Smooth muscle cell (in vitro differentiated cells): ENCODE results near the gene EHBP1. TPM values are rescaled to one million over a fixed set of nuclear protein-coding genes. Genes with fewer than 3 reads are reported as not detected.

Source experiments
- DNase-seq: peaks from one replicate; lab custom pipeline; 2025; ENCODE audit not compliant: unreplicated experiment; lab: John Stamatoyannopoulos, UW
- H2AFZ ChIP-seq: fragments of 200-600 bp; sonication (generic); 2 replicates; pipeline ENCODE4 v1.6.0; 2016; ENCODE audit warnings: antibody characterized with exemption, low read depth, mild to moderate bottlenecking
- H3F3A ChIP-seq: fragments of 200-600 bp; sonication (generic); 2 replicates; pipeline ENCODE4 v1.6.0; 2017; ENCODE audit warnings: antibody characterized with exemption, low read depth
- H3K27ac ChIP-seq: fragments of 200-600 bp; sonication (generic); 2 replicates; pipeline ENCODE4 v1.5.1; 2016; ENCODE audit warnings: low read depth, mild to moderate bottlenecking
- H3K27me3 ChIP-seq: fragments of 200-600 bp; sonication (generic); 2 replicates; pipeline ENCODE4 v1.6.1; 2016; ENCODE audit warnings: low read depth, mild to moderate bottlenecking
- H3K36me3 ChIP-seq: fragments of 200-600 bp; sonication (generic); 2 replicates; pipeline ENCODE4 v1.5.1; 2016; ENCODE audit warnings: low read depth
- H3K4me1 ChIP-seq: fragments of 200-600 bp; sonication (generic); 2 replicates; pipeline ENCODE4 v1.5.1; 2016; ENCODE audit warnings: low read depth
- H3K4me2 ChIP-seq: fragments of 200-600 bp; sonication (generic); 2 replicates; pipeline ENCODE4 v1.6.0; 2016; ENCODE audit warnings: mild to moderate bottlenecking
- H3K4me3 ChIP-seq: fragments of 200-600 bp; sonication (generic); 2 replicates; pipeline ENCODE4 v1.5.1; 2016; ENCODE audit warnings: mild to moderate bottlenecking
- H3K79me2 ChIP-seq: fragments of 200-600 bp; sonication (generic); 2 replicates; pipeline ENCODE4 v1.6.0; 2016; ENCODE audit warnings: low read depth, mild to moderate bottlenecking
- H3K9ac ChIP-seq: fragments of 200-600 bp; sonication (generic); 2 replicates; pipeline ENCODE4 v1.6.0; 2016; ENCODE audit warnings: low read depth
- H3K9me3 ChIP-seq: fragments of 200-600 bp; sonication (generic); replicated peaks from 2 replicates; pipeline ENCODE4 v1.5.1; 2016; ENCODE audit warnings: low read depth
- H4K20me1 ChIP-seq: fragments of 200-600 bp; sonication (generic); 2 replicates; pipeline ENCODE4 v1.6.0; 2016; ENCODE audit warnings: low read depth
- CTCF ChIP-seq: fragments of 200-600 bp; sonication (generic); IDR thresholded peaks from 2 replicates; pipeline ENCODE4 v1.5.1; 2017; ENCODE audit warnings: borderline replicate concordance, mild to moderate bottlenecking, antibody characterized with exemption; ENCODE audit not compliant: insufficient read depth, poor library complexity, severe bottlenecking
- WGBS: methylation state at CpG from one replicate; pipeline ENCODE4 v1.1.7; 2016; ENCODE audit warnings: low lambda C conversion rate; 5-methylcytosine and 5-hydroxymethylcytosine counted together
- polyA plus RNA-seq: library from polyadenylated mRNA; unstranded; fragments of >200 nt; fragmentation: Nextera tagmentation; extraction: Ambion mirVana; gene quantifications from 2 replicates; pipeline ENCODE4 v1.2.1, GENCODE V29; 2016
- total RNA-seq: library from RNA; depleted of rRNA; stranded (reverse); fragments of >200 nt; gene quantifications from 2 replicates; pipeline ENCODE4 v1.2.3, GENCODE V29; 2014

EHBP1 gene
- total and polyA plus RNA-seq, 2 experiments from 2014 or later = 9.3 to 45.9 TPM

GRCh38 chr2:62792408-62792807 lies 86.9 kb downstream of the EHBP1 start:
- Histone ChIP-seq H3K79me2 (peaks cover 11% of the 10 kb centered on the region), H2AFZ (no peak overlapping the region), H3K9ac (no peak overlapping the region), H3F3A (no peaks in the 10 kb centered on the region), H4K20me1 (peaks cover 55% of the 10 kb centered on the region), H3K27ac (no peak overlapping the region), H3K4me2 (no peak overlapping the region), H3K9me3 (no peaks in the 10 kb centered on the region), H3K27me3 (no peaks in the 10 kb centered on the region), H3K4me3 (no peak overlapping the region), H3K4me1 (no peaks in the 10 kb centered on the region), H3K36me3 (no peaks in the 10 kb centered on the region)
- no peak for DNase-seq
- no peak for TF ChIP-seq CTCF
- 94% methylated on average over 2 of the region's 2 CpGs for whole genome bisulfite sequencing

GRCh38 chr2:62793213-62793612 lies 87.7 kb downstream of the EHBP1 start:
- DNase-seq = no peak
- Histone ChIP-seq H3K4me1 (no peaks in the 10 kb centered on the region), H3K9me3 (no peaks in the 10 kb centered on the region), H3K79me2 (peaks cover 3% of the 10 kb centered on the region), H4K20me1 (peaks cover 47% of the 10 kb centered on the region), H2AFZ (no peak overlapping the region), H3K4me2 (no peak overlapping the region), H3K36me3 (no peaks in the 10 kb centered on the region), H3K27ac (no peak overlapping the region), H3K27me3 (no peaks in the 10 kb centered on the region), H3K9ac (no peak overlapping the region), H3K4me3 (no peak overlapping the region), H3F3A (no peaks in the 10 kb centered on the region)
- no peak for TF ChIP-seq CTCF
- WGBS = 93% methylated on average over 2 of the region's 2 CpGs

- WGBS = 56% methylated on average over 2 of the region's 2 CpGs
- no peak overlapping the region for H2AFZ ChIP-seq
- H3K79me2 ChIP-seq = no peaks in the 10 kb centered on the region
- no peak for TF ChIP-seq CTCF
- H3K4me2 ChIP-seq = no peak overlapping the region
- no peak overlapping the region for H3K27ac ChIP-seq
- no peak for DNase-seq
- H3K9ac ChIP-seq = no peak overlapping the region
- H4K20me1 ChIP-seq = peaks cover 38% of the 10 kb centered on the region
- no peaks in the 10 kb centered on the region for H3F3A ChIP-seq
- no peaks in the 10 kb centered on the region for H3K9me3 ChIP-seq
- no peak overlapping the region for H3K4me3 ChIP-seq
- no peaks in the 10 kb centered on the region for H3K27me3 ChIP-seq
- H3K4me1 ChIP-seq = no peaks in the 10 kb centered on the region
- H3K36me3 ChIP-seq = no peaks in the 10 kb centered on the region
These were observed 89.3 kb downstream of the EHBP1 start for GRCh38 chr2:62794791-62795190.

- no peaks in the 10 kb centered on the region for H3K27me3 ChIP-seq
- peaks cover 33% of the 10 kb centered on the region for H4K20me1 ChIP-seq
- H3F3A ChIP-seq = no peaks in the 10 kb centered on the region
- H3K4me2 ChIP-seq = no peak overlapping the region
- H3K9me3 ChIP-seq = no peaks in the 10 kb centered on the region
- no peak overlapping the region for H2AFZ ChIP-seq
- H3K4me3 ChIP-seq = no peak overlapping the region
- H3K27ac ChIP-seq = no peak overlapping the region
- TF ChIP-seq CTCF = no peak
- H3K79me2 ChIP-seq = no peaks in the 10 kb centered on the region
- no peaks in the 10 kb centered on the region for H3K4me1 ChIP-seq
- no peaks in the 10 kb centered on the region for H3K36me3 ChIP-seq
- no peak overlapping the region for H3K9ac ChIP-seq
- DNase-seq = no peak
These were observed 89.8 kb downstream of the EHBP1 start for GRCh38 chr2:62795341-62795740.
